ENCODE data around the gene TPCN1.

Gene TPCN1

DNA sequence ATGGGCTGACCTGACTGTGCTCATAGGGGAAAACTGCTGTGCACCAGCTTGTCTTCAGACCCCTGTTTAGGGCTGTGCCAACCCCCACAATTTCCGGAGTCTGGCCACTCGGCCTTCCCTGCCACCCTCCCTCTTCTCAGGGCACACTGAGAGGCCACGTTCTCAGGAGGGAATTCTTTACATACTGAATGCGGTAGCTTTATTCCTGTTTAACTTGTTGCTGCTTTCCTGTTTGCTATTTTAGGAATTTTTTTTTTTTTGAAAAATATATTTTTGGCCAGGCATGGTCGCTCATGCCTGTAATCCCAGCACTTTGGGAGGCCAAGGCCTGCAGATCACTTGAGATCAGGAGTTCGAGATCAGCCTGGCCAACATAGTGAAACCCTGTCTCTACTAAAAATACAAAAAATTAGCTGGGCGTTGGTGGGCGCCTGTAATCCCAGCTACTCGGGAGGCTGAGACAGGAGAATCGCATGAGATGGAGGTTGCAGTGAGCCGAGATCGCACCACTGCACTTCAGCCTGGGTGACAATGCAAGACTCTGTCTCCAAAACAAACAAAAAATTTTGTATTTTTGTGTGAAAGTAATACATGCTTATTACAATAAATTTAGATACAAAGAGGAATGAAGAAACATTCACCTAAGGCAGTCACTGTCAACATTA, 39.5 kb downstream of the TPCN1 start:
- TF ChIP-seq, protein P1, sequence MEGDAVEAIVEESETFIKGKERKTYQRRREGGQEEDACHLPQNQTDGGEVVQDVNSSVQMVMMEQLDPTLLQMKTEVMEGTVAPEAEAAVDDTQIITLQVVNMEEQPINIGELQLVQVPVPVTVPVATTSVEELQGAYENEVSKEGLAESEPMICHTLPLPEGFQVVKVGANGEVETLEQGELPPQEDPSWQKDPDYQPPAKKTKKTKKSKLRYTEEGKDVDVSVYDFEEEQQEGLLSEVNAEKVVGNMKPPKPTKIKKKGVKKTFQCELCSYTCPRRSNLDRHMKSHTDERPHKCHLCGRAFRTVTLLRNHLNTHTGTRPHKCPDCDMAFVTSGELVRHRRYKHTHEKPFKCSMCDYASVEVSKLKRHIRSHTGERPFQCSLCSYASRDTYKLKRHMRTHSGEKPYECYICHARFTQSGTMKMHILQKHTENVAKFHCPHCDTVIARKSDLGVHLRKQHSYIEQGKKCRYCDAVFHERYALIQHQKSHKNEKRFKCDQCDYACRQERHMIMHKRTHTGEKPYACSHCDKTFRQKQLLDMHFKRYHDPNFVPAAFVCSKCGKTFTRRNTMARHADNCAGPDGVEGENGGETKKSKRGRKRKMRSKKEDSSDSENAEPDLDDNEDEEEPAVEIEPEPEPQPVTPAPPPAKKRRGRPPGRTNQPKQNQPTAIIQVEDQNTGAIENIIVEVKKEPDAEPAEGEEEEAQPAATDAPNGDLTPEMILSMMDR (conservative IDR thresholded peaks at IDR 0.05; ENCODE audit: control insufficient read depth, insufficient read depth, low read depth, low read length): no peak
- no peak for DNase-seq (ENCODE audit: low read depth)

GRCh38 chr12:113261847-113262470, 40.7 kb downstream of the TPCN1 start:
- TF ChIP-seq, protein P1 (conservative IDR thresholded peaks at IDR 0.05; ENCODE audit: control insufficient read depth, insufficient read depth, low read depth, low read length): no peak
- no peak for DNase-seq (ENCODE audit: low read depth)
- H3K4me3 ChIP-seq (ENCODE audit: control insufficient read depth, low read depth, low read length): no peak overlapping the region

More for the DNA sequence above, 39.5 kb downstream of the TPCN1 start:
- no peak overlapping the region for H3K4me3 ChIP-seq (ENCODE audit: control insufficient read depth, low read depth, low read length)

GRCh38 chr12:113262710-113263109, 41.4 kb downstream of the TPCN1 start:
- no peak overlapping the region for H3K4me3 ChIP-seq (ENCODE audit: control insufficient read depth, low read depth, low read length)
- TF ChIP-seq, protein P1 (conservative IDR thresholded peaks at IDR 0.05; ENCODE audit: control insufficient read depth, insufficient read depth, low read depth, low read length): no peak
- DNase-seq (ENCODE audit: low read depth): peak; percentile 40

- TF ChIP-seq, protein P1 (conservative IDR thresholded peaks at IDR 0.05; ENCODE audit: control insufficient read depth, insufficient read depth, low read depth, low read length): no peak
- no peak overlapping the region for H3K4me3 ChIP-seq (ENCODE audit: control insufficient read depth, low read depth, low read length)
- no peak for DNase-seq (ENCODE audit: low read depth)
These were observed 42.2 kb downstream of the TPCN1 start for GRCh38 chr12:113263431-113263963.

GRCh38 chr12:113266106-113266895, 45.0 kb downstream of the TPCN1 start:
- no peak overlapping the region for H3K4me3 ChIP-seq (ENCODE audit: control insufficient read depth, low read depth, low read length)
- TF ChIP-seq, protein P1 (conservative IDR thresholded peaks at IDR 0.05; ENCODE audit: control insufficient read depth, insufficient read depth, low read depth, low read length): no peak
- no peak for DNase-seq (ENCODE audit: low read depth)

DNA sequence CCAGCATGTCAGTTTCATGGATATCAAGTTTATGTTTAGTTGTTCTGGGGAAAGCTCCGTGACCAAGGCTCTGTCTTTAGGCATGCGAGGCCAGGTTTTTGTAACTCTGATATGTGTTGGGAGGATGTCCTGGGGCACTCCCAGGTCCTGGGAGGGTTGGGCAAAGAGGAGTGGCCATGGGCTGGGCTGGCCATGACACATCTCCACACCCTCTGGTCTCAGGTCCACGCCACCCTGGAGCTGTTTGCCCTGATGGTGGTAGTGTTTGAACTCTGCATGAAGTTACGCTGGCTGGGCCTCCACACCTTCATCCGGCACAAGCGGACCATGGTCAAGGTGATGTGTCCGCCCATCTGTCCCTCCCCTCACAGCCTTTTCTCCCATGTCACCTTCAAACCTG, 46.4 kb downstream of the TPCN1 start:
- DNase-seq (ENCODE audit: low read depth): no peak
- TF ChIP-seq, protein P1 (conservative IDR thresholded peaks at IDR 0.05; ENCODE audit: control insufficient read depth, insufficient read depth, low read depth, low read length): no peak

More for the DNA sequence above, 46.4 kb downstream of the TPCN1 start:
- no peak overlapping the region for H3K4me3 ChIP-seq (ENCODE audit: control insufficient read depth, low read depth, low read length)
